ENCODE results near the gene TTC16.

The TTC16 gene

GRCh38 chr9:127689329-127690000, 26.4 kb upstream of the TTC16 start:
- no peaks in the 10 kb centered on the region for H3K4me1 ChIP-seq
- DNase-seq (ENCODE audit: low spot score in 2 of 2) = no peak
- in situ Hi-C loops (cut with MboI; ENCODE audit: low sequenced_read_pairs) = no loop called here
- H3K9me3 ChIP-seq = no peaks in the 10 kb centered on the region
- H3K4me3 ChIP-seq = no peak overlapping the region
- no peaks in the 10 kb centered on the region for H3K27me3 ChIP-seq (ENCODE audit: low read depth)
- H3K36me3 ChIP-seq (replicated peaks) = no peaks in the 10 kb centered on the region; the same call in 1 of the 2 replicates

- Histone ChIP-seq H3K36me3 (replicated peaks) (no peaks in the 10 kb centered on the region; the same call in 1 of the 2 replicates), H3K9me3 (no peaks in the 10 kb centered on the region), H3K27me3 (ENCODE audit: low read depth) (no peaks in the 10 kb centered on the region), H3K4me3 (no peak overlapping the region), H3K4me1 (no peaks in the 10 kb centered on the region)
- in situ Hi-C loops (cut with MboI; ENCODE audit: low sequenced_read_pairs) = no loop called here
- DNase-seq (ENCODE audit: low spot score in 2 of 2) = no peak
These were observed 25.1 kb upstream of the TTC16 start for GRCh38 chr9:127690735-127691134.

DNA sequence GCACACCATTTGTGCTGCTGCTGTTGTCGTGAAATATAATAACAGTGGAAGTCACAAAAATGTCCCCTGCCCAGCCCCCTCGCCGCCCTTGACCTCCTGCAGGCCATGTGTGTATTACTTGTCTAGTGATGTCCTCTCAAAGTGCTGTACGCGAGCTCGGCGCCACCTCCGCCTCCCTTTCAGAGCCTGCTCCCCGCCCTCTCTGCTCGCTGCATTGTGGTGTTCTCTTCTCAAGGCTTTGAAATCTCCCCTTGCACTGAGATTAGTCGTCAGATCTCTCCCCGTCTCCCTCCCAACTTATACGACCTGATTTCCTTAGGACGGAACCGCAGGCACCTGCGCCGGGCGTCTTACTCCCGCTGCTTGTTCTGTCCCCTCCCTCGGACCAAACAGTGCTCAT, 23.8 kb upstream of the TTC16 start:
- H3K4me1 ChIP-seq = no peaks in the 10 kb centered on the region
- H3K9me3 ChIP-seq = no peaks in the 10 kb centered on the region
- H3K27me3 ChIP-seq (ENCODE audit: low read depth) = no peaks in the 10 kb centered on the region
- H3K4me3 ChIP-seq = no peak overlapping the region
- in situ Hi-C loops (cut with MboI; ENCODE audit: low sequenced_read_pairs) = no loop called here
- no peak for DNase-seq (ENCODE audit: low spot score in 2 of 2)
- no peaks in the 10 kb centered on the region; the same call in 1 of the 2 replicates for H3K36me3 ChIP-seq (replicated peaks)

DNA sequence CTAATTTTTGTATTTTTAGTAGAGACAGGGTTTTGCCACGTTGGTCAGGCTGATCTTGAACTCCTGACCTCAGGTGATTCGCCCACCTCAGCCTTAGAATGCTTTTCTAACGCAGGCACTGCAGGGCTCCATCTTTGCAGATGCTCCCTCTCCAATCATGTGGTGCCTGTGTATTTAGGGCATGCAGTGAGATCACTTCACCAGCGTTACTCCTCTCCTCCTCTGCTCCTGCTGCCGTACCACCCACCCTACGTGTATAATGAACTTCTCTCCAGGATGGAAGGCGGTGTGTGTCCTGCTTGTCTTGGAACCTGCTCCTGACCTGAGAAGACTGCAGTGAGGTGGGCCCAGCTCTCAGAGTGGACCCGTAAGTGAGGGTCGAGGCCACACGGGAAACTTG, 22.7 kb upstream of the TTC16 start:
- Histone ChIP-seq H3K27me3 (ENCODE audit: low read depth) (no peaks in the 10 kb centered on the region), H3K36me3 (replicated peaks) (no peaks in the 10 kb centered on the region; the same call in 1 of the 2 replicates), H3K9me3 (no peaks in the 10 kb centered on the region), H3K4me3 (no peak overlapping the region), H3K4me1 (no peaks in the 10 kb centered on the region)
- in situ Hi-C loops (cut with MboI; ENCODE audit: low sequenced_read_pairs) = no loop called here
- no peak for DNase-seq (ENCODE audit: low spot score in 2 of 2)

DNA sequence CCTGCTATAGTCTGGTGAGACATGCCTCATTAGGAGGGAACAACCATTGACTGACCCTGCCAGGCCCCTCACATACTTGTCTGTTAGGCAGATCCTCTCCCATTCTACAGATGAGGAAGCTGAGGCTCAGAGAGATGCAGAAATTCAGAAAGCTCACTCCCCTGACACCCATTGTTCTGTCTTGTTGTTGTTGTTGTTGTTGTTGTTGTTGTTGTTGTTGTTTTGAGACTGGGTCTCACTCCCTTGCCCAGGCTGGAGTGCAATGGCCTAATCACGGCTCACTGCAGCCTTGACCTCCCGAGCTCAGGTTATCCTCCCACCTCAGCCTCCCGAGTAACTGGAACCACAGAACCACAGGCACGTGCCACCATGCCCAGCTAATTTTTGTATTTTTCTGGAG, 22.2 kb upstream of the TTC16 start:
- H3K4me3 ChIP-seq = no peak overlapping the region
- no peak for DNase-seq (ENCODE audit: low spot score in 2 of 2)
- in situ Hi-C loops (cut with MboI; ENCODE audit: low sequenced_read_pairs) = no loop called here
- H3K36me3 ChIP-seq (replicated peaks) = no peaks in the 10 kb centered on the region; the same call in 1 of the 2 replicates
- no peaks in the 10 kb centered on the region for H3K9me3 ChIP-seq
- H3K27me3 ChIP-seq (ENCODE audit: low read depth) = no peaks in the 10 kb centered on the region
- H3K4me1 ChIP-seq = no peaks in the 10 kb centered on the region

GRCh38 chr9:127694890-127695720, 20.8 kb upstream of the TTC16 start:
- in situ Hi-C loops (cut with MboI; ENCODE audit: low sequenced_read_pairs) = no loop called here
- Histone ChIP-seq H3K27me3 (ENCODE audit: low read depth) (no peaks in the 10 kb centered on the region), H3K36me3 (replicated peaks) (no peaks in the 10 kb centered on the region), H3K4me1 (no peaks in the 10 kb centered on the region), H3K4me3 (no peak overlapping the region), H3K9me3 (no peaks in the 10 kb centered on the region)
- DNase-seq (ENCODE audit: low spot score in 2 of 2) = no peak

DNA sequence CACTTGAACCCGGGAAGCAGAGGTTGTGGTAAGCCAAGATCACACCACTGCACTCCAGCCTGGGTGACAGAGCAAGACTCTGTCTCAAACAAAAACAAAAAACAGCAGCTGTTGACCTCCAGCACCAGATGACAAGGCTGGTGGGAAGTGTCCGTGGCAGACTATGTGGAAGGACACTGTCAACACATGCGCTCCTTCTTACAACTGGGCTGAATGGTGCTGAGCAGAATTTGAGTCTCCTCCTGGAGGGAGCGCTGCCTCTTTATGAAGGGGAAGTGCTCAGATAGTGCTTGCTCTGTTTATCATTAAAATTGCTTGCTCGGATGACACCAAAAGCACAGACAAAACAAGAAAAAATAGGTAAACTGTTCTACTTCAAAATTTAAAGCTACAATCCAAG, 18.3 kb upstream of the TTC16 start:
- H3K36me3 ChIP-seq (replicated peaks) = no peaks in the 10 kb centered on the region
- H3K9me3 ChIP-seq = no peaks in the 10 kb centered on the region
- H3K27me3 ChIP-seq (ENCODE audit: low read depth) = no peaks in the 10 kb centered on the region
- H3K4me1 ChIP-seq = no peaks in the 10 kb centered on the region
- no peak overlapping the region for H3K4me3 ChIP-seq
- DNase-seq (ENCODE audit: low spot score in 2 of 2) = no peak
- in situ Hi-C loops (cut with MboI; ENCODE audit: low sequenced_read_pairs) = no loop called here

GRCh38 chr9:127698386-127698785, 17.5 kb upstream of the TTC16 start:
- Histone ChIP-seq H3K27me3 (ENCODE audit: low read depth) (no peaks in the 10 kb centered on the region), H3K36me3 (replicated peaks) (no peaks in the 10 kb centered on the region), H3K4me3 (no peak overlapping the region), H3K9me3 (no peaks in the 10 kb centered on the region), H3K4me1 (no peaks in the 10 kb centered on the region)
- in situ Hi-C loops (cut with MboI; ENCODE audit: low sequenced_read_pairs) = no loop called here
- DNase-seq (ENCODE audit: low spot score in 2 of 2) = no peak

DNA sequence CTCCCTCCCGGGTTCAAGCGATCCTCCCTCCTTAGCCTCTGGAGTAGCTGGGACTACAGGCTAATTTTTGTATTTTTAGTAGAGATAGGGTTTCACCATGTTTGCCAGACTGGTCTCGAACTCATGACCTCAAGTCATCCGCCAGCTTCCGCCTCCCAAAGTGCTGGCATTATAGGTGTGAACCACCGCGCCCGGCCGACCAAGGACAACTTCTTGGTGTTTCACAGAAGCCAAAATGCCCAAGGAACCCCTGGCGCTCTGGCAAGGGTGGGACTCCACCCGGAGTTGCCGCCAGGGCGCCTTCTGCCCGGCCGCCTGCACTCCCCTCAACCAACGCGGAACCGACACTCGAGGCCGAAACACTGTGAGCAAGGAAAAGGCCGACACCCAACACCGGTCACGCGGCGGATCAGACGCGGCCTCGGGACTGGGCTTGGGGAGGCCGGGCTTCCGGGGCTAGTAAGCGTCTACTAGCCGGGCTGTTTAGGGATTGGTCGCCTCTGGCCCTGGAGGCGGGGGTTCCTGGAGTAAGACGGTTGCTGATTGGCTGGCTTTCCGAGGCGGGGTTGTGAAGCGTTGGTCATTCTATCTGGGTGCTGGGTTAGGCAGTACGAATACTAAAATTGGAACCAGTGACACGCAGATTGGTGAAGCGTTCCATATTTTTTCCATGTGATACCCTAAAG, 16.8 kb upstream of the TTC16 start:
- no peaks in the 10 kb centered on the region for H3K9me3 ChIP-seq
- in situ Hi-C loops (cut with MboI; ENCODE audit: low sequenced_read_pairs) = no loop called here
- no peaks in the 10 kb centered on the region for H3K27me3 ChIP-seq (ENCODE audit: low read depth)
- no peaks in the 10 kb centered on the region for H3K4me1 ChIP-seq
- no peak overlapping the region for H3K4me3 ChIP-seq
- peak in 1 of 2 experiments; percentile 45 for DNase-seq (ENCODE audit: low spot score in 2 of 2)
- H3K36me3 ChIP-seq (replicated peaks) = no peaks in the 10 kb centered on the region

- Histone ChIP-seq H3K4me1 (no peaks in the 10 kb centered on the region), H3K9me3 (no peaks in the 10 kb centered on the region), H3K4me3 (no peak overlapping the region), H3K27me3 (ENCODE audit: low read depth) (no peaks in the 10 kb centered on the region), H3K36me3 (replicated peaks) (no peaks in the 10 kb centered on the region)
- DNase-seq (ENCODE audit: low spot score in 2 of 2) = no peak
- in situ Hi-C loops (cut with MboI; ENCODE audit: low sequenced_read_pairs) = no loop called here
These were observed 15.7 kb upstream of the TTC16 start for GRCh38 chr9:127700140-127700539.

DNA sequence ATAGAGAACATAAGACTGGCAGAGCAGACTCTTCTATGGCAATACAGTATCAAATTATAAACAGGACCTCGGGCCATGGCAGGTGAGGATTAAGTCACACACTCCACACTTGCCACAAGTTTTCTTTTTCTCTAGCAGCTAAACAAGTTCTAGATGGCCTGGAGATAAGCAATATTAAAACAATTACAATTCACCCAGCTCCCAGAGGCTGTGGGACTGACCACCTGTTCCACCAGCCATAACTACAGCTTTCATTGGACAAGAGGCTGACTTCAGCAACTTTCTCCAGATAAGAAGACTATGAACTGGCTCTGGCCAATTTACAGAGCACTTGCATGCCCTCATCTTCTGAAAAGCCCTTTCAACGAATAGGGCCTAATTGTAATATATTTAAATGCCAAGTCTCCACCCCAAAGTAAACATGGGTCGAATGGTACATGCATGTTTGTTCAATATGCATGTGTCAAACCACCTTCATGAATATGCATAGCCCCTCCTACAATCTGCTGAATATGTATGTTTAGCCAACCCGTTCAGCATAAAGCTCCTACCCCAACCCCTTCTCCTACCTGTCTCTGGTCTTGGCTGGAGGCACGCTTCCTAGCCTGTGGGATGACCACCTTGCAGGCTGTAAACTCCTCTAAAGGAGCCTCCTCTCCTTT, 15.2 kb upstream of the TTC16 start:
- no peak overlapping the region for H3K4me3 ChIP-seq
- in situ Hi-C loops (cut with MboI; ENCODE audit: low sequenced_read_pairs) = no loop called here
- no peaks in the 10 kb centered on the region for H3K36me3 ChIP-seq (replicated peaks)
- no peaks in the 10 kb centered on the region for H3K4me1 ChIP-seq
- H3K27me3 ChIP-seq (ENCODE audit: low read depth) = no peaks in the 10 kb centered on the region
- DNase-seq (ENCODE audit: low spot score in 2 of 2) = no peak
- H3K9me3 ChIP-seq = no peaks in the 10 kb centered on the region

- H3K9me3 ChIP-seq = no peaks in the 10 kb centered on the region
- in situ Hi-C loops (cut with MboI; ENCODE audit: low sequenced_read_pairs) = no loop called here
- no peak for DNase-seq (ENCODE audit: low spot score in 2 of 2)
- H3K36me3 ChIP-seq (replicated peaks) = no peaks in the 10 kb centered on the region
- no peaks in the 10 kb centered on the region for H3K27me3 ChIP-seq (ENCODE audit: low read depth)
- H3K4me3 ChIP-seq = no peak overlapping the region
- H3K4me1 ChIP-seq = no peaks in the 10 kb centered on the region
These were observed 12.5 kb upstream of the TTC16 start for GRCh38 chr9:127703289-127703946.

- Histone ChIP-seq H3K27me3 (ENCODE audit: low read depth) (no peaks in the 10 kb centered on the region), H3K36me3 (replicated peaks) (no peaks in the 10 kb centered on the region), H3K9me3 (no peaks in the 10 kb centered on the region), H3K4me3 (no peak overlapping the region), H3K4me1 (no peaks in the 10 kb centered on the region)
- no peak for DNase-seq (ENCODE audit: low spot score in 2 of 2)
- in situ Hi-C loops (cut with MboI; ENCODE audit: low sequenced_read_pairs) = no loop called here
These were observed 10.1 kb upstream of the TTC16 start for GRCh38 chr9:127705577-127706379.
